GM21360 (cell line): Measurements from ENCODE around the gene LARP1.
A peak's percentile ranks its signal among the peaks of the same experiment; 100 is the strongest.
"Not testable (repeated sequence)": the region's sequence is repeated elsewhere in the genome, so short reads cannot be mapped to it uniquely, and the experiment has no call there.

Source experiments
- ATAC-seq: cut with Tn5 transposase; IDR thresholded peaks from one replicate; pipeline ENCODE4 v1.9.1; 2021; ENCODE audit warnings: mild to moderate bottlenecking, moderate library complexity; ENCODE audit not compliant: unreplicated experiment

The LARP1 gene

DNA sequence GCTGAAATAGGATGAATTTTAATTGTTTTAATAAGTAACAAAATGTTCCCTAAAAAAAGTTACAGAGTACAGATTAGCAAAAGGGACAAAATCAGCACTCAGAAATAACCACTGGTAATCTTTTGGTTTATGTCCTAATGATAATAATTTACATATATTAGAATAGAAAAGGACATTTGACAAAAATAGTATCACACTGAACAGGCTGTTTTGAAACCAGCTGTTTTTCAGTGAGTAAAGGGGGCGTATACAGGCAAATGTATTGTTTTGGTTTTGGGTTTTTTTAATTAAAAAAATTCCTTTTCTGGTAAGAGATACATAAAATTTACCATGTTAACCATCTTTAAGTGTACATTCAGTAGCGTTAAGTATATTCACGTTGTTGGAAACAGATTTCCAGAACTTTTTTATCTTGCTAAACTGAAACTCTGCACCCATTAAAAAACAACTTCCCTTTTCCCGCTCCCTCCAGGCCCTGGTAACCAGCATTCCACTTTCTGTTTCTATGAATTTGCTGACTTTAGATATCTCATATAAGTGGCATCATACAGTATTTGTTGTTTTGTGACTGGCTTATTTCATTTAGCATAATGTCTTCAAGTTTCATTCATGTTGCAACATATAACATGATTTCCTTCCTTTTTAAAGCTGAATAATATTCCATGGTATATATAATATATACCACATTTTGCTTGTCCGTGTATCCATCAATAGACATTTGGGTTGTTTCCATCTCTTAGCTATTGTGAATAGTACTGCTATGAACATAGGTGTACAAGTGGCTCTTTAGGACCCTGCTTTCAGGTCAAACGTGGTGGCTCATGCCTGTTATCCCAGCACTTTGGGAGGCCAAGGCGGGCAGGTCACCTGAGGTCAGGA, 20.6 kb upstream of the LARP1 start:
- ATAC-seq, result no peak

DNA sequence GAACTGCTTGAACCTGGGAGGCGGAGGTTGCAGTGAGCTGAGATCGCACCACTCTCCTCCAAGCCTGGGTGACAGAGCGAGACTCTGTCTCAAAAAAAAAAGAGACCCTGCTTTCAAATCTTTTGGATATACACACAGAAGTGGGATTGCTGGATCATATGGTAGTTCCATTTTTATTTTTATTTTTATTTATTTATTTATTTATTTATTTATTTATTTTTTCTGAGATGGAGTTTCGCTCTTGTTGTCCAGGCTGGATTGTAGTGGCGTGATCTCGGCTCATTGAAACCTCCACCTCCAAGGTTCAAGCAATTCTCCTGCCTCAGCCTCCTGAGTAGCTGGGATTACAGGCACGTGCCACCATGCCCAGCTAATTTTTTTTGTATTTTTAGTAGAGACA, 19.8 kb upstream of the LARP1 start:
- not testable (repeated sequence) for ATAC-seq

DNA sequence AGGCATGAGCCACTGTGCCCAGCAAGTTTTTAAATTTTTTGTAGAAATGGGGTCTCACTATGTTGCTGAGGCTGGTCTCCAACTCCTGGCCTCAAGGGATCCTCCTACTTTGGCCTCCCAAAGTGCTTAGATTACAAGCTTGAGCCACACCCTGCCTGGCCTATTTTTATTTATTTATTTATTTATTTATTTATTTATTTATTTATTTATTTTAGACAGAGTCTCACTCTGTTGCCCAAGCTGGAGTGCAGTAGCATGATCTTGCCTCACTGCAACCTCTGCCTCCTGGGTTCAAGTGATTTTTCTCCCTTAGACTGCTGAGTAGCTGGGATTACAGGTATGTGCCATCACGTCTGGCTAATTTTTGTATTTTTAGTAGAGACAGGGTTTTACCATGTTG, 18.8 kb upstream of the LARP1 start:
- not testable (repeated sequence) for ATAC-seq

DNA sequence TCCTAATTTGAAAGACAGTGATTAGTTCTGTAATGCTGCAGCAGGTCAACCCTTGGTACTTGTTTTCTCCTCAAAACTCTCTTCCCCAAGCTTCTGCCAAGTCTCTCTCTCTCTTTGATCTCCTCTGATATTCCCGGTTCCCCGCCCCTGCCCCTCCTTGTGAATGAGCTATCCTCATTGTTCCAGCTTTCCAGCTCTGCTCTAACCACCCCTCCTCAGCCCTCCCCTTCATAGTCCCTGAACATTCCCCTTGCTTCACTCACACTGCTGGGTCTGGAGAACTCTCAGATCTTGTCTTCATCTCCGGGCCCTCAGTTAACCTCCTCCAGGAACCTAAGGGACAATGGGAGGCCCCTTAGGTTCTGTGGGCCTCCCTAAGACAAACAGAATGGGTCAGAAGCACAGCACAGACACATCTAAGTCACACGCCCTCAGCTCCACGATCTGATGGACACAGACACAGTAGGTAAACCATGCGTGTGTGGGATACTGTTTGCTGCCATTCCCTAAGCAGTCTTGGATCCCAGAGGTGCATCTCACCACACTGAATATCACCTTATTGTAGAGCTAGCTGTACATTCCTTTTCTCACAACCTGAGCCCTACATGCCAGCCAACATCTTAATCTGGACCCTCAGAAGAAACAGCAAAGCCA, 17.4 kb upstream of the LARP1 start:
- ATAC-seq, result no peak

DNA sequence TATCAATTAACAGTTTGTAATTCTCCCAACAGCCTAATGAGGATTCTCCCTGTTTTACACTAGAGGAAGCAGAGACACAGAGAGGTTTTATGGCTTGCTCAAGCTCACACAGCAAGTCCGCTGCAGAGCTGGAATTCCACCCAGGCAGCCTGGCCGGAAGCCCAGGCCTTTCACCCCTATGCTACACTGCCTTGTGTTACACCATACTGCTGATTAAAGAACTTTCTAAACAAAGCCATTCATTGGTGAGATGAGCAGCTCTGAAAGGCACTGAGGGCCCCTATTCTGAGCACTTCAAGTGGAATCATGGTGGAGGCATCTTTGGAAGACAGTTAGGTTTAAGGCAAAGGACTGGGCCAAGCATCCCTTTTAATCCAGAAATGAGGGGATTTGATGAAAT, 14.7 kb upstream of the LARP1 start:
- no peak for ATAC-seq

DNA sequence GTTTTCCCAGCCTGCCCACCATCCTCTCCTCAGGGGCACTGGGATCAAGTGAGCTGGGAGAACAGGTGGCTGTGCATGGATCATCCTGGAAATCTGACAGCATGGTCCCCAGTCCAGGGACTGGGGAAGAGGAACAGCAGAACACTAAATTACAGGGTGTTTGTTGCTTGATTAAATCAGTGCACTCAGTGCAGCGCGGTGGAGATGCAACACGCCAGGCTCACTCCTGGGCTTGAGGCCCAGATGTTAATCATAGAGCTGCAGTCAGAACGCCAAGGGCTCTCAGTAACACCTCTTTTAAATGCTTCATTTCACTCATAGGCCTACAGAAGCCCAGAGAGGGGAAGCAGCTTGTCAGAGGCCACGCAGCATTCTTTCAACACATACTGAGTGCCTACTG, 14.2 kb upstream of the LARP1 start:
- no peak for ATAC-seq

DNA sequence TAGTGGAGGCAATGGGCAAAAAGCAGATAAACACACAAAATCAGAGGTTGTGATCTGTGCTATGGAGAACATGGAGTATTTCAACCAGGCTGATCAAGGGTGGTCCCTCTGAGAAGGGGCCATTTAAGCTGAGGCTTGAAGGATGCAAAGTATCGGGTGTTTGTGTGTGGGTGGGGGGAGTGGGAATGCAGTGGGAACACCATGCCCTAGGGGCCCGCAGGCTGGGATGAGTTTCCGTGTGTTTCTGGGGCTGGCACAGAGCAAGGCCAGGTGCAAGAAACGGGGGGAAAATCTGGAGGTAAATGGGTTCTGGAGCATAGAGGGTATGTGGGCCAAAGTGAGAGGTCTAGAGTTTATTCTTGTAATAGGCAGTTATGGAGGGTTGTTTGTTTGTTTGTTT, 13.8 kb upstream of the LARP1 start:
- ATAC-seq, result no peak

DNA sequence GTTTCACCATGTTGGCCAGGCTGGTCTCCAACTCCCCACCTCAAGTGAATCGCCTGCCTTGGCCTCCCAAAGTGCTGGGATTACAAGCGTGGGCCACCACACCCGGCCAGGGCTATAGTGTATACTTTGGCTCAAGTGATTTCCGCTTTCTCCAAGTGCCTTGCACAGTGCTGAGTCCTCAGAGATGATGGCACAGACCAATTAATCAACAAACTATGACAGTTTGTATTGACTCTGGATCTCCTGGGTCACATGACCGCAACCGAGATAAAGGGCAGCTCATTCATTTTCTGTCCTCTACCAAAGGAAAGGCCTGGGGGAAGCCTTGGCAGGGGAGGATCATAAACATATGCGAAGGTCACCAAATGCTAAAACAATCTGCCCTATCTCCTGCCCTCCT, 11.4 kb upstream of the LARP1 start:
- no peak for ATAC-seq

DNA sequence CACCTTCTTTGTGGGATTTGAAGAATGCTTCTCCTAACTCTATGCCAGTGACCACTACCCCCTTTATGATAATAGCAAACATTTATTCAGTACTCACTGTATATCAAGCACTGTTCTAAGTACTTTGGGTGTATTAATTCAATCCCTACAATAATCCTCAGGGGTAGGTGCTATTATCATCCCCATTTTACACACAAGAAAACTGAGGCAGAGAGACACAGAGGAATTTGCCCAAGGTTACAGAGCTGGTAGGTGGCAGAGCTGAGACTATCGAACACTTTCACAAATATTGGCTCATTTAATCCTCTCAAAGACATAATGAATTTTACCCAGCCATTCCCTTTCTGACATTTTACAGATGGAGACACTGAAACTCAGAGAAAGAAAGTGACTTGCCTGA, 9.8 kb upstream of the LARP1 start:
- no peak for ATAC-seq

DNA sequence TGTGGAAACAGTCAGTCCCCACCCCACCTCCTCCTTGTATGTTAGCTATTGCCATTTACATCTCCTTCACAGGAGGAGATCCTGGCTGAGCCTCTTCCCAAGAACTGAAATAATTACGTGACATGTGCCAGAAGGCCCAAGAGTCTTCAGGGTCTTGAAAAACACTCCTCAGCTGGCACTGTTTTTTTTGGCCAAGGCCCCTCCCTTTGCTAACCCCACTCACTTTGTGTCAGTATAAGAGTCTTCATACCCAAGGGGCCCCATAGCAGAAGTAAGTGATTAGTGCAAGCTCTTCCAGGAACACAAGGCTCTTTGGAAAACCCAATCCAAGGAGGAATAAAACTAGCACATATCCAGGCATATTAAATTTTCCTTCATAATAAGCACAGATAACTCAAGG, 5.7 kb upstream of the LARP1 start:
- no peak for ATAC-seq

DNA sequence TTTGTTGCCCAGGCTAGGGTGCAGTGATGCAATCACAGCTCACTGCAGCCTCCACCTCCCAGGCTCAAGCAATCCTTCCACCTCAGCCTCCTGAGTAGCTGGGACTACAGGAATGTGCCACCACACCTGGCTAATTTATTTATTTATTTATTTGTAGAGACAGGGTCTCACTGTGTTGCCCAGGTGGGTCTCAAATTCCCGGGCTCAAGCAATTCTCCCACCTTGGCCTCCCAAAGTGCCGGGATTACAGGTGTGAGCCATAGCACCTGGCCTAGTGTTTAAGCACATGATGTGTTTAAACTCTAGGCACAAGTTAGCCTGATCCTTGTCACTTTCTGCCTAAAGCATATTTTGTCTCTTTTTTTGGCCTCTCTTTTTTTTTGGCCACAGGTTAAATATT, 4.5 kb upstream of the LARP1 start:
- ATAC-seq, result not testable (repeated sequence)

DNA sequence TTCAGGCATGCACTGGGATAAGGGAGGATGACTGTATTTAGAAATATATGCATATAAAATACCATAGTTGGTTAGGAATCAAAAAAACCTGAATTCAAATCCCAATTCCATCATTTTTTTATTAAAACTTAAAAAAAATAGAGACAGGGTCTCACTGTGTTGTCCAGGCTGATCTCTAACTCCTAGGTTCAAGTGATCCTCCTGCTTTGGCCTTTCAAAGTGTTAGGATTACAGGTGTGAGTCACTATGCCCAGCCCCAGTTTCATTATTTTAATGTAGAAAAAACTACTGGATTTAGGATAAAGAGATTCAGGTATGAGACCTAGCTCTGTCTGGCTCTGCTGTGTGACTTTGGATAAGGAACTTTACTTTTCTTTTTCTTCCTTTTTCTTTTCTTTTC, 3.3 kb upstream of the LARP1 start:
- no peak for ATAC-seq

DNA sequence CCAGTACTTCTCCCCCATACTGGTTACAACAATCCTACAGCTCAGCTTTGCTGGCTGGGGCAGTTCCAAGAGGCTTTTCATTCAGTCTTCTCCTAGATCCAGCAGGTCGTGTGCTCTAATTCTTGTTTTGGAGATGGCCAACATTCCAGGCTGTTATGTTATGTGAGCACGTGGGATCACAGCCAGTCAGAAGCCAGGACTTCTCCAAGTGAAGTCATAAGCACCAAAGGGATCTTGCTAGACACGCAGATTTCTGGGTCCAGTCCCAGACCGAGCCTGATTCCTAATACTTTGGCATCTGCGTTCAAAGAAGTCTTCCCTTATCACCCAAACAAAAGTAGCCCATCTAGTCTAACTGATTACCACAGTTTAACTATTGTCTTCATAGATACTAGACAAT, 1.4 kb upstream of the LARP1 start:
- ATAC-seq, result no peak

DNA sequence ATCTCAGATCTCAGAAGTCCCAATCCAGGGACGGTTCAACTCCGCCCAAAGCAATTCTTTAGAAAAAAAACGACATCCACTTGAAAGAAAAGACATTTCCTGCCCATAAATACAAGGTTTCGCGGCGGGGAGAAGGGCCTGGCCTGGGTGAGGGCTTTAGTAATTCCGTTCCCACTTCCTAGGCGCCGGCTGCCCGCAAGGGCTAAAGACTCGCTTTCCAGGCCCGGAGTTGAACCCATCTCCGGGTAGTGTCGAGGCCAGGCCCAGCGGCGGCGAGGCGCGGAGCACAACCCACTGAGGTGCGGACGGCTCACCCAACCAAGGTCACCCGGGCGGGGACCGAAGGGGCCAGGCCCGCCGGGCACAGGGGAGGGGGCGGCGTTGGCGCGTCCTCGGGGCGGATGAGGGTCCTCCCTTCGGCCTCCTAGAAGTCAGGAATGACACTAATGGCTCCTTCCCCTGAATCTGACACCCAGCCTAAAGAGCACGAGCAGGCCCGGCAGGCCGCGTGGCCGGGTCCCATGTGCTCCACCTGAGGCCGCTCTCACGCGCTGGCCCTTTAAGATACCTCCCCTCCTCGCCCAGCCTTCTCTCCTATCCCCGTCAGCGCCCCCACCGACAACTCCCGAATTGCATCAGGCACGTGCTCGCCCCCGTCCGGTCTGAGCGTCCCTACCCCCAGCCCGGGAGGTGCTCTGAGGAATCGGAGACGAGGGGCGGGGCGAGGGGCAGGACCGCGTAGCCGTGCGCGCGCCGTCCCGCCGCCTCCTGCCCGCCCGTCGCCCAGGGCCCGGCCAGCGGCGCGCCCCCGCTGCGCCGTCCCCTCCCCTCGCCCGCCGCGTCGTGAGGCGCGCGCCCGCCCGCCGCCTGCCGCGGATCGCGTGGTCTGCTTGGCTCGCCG, 467 bp upstream of the LARP1 start:
- ATAC-seq, result peak; percentile 90

DNA sequence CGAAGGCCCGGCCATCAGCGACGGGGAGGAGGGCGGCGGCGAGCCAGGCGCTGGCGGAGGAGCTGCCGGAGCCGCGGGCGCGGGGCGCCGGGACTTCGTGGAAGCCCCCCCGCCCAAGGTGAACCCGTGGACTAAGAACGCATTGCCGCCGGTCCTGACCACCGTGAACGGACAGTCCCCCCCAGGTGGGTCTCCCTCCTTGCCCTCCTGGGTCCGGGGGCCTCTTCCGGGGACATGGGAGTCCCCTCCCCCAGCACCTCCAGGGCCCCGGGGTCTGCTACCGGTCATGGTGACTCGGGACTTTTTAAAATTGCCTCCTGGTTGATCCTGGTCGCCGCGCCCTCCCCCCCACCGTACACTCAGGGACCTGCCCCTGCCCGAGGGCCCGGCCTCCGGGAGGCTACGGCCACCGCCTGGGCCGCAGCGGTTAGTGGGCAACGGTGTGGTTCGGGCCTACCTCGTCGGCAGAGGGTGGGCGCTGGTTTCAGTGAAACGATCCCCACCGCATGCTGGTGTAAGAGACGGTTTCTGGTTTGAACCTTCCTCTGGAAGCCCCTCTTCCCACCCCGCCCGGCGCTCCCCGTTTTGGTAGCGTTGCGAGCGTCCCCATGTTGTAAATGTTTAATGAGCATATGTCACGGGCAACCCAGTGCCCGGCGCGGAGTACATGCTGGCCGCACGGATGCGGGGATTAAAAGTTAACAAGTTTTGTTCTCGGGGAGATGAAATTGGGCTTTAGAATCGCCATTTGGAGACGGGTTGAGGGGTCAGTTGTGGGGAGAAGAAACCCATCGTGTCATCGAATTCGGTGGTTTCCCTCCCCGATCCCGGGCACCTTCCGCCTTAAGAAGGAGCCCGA, 1.1 kb downstream of the LARP1 start:
- ATAC-seq, result no peak

DNA sequence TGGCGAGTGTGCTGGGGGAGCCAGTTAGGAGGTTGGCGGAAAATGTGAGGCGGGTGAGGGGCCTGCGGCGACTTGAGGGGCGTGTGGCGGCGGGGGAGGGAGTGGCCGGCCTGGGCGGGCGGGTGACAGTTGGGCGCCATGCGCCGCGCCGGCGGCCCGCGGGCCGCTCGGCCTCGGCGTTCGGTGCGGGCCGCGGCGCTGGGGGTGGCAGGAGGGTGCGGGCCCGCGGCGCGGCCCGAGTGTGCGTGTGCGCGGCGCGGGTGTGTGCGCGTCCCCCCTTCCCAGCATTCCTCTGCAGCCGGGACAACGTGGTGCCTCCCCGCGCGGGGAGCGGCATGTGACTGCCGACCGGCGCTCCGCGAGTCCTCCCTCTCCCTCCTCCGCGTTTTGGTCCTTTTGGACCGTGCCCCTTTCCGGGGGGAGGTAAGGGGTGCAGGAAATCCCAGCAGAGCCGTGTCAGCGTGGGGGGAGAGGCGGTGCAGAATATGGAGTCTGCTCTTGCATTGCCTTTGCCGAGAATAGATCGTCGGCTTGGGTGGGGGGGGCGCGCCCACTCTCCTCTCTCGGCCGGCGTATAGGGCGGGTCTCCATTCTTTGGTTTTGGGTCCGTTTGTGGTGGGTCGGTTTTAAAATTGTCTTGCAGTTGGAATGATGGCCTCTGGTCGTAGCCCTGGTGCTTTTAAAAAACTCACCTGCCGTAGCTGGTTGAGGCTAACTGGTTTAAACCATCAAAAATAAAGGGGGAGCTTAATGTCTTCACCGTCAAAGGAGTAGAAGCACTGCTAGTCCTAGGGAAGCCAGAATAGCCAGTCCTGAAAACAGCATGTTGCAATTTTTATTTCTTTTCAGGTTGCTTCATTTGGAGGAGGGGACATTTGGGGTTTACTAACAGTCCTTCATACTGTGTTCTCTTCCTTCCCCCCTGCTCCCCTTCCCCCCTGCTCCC, 2.0 kb downstream of the LARP1 start:
- ATAC-seq, result no peak

DNA sequence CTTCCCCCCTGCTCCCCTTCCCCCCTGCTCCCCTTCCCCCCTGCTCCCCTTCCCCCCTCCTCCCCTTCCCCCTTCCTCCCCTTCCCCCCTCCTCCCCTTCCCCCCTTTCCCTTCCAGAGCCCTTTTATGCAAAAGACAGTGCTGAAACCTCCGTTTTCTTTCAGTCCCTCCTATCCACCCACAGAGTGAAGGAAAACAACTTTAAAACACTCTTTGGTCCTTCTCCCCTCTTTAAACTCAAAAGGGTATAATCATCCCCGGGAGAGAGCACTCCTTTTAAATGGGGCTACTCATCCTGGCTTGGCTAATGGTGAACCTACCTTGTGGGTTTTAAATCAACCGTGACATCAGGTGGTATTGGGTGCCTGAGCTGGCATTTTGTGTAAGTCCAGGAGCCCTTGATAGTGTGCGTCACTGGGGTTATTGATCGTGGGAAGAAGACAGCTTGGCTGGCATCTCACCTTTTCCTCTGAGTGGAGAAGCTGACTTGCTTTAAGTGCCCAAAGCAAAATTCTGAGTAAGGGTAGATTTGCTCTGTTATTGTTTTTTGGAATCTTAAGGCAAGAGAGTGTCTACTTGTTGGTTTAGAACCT, 2.7 kb downstream of the LARP1 start:
- no peak for ATAC-seq

DNA sequence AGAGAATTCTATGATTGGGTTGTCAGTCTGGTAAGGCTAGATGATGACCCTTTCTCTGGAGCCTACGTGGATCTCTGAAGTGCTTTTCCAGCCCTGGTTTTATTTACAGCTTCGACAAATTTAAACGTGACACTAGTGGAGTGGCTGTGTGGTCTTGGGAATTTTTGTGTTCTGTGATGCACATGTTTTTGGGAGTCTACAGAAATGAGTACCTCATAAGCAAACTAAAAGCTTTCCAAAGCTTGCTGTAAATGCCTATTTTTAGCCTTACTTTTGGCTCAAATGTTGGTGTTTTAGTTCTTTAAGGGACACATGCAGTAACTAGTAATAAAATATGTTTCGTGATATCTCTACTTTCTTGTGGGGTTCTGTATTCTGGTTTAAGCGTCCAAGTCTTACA, 3.3 kb downstream of the LARP1 start:
- ATAC-seq, result no peak

DNA sequence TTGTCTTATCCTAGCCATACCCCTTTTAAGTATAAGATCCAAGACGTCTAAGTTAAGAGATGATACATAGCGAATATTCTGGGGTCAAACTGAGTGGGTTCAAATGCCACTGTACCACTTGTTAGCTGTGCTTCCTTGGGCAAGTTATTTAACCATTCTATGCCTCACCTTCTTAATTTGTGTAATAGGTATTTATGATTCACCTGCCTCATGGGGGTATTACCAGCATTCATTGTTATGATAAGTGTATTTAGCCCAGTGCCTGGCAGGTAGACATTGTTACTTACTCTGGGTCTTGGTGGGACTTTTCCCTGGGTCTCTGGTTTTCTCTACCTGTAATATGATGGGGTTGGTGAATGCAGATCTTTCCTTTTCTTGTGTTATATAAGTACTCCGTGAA, 3.8 kb downstream of the LARP1 start:
- ATAC-seq, result no peak
